H7 (cell line): ENCODE data around the gene MCCC2. TPM values are rescaled to one million over a fixed set of nuclear protein-coding genes. Genes with fewer than 3 reads are reported as not detected.
"Not testable (repeated sequence)": the region's sequence is repeated elsewhere in the genome, so short reads cannot be mapped to it uniquely, and the experiment has no call there.

Experiments used
- DNase-seq: peaks from one replicate; pipeline ENCODE4 v3.0.0; 2012
- H3K27me3 ChIP-seq: 2 replicates; pipeline ENCODE4 v1.6.0; 2011; ENCODE audit warnings: mild to moderate bottlenecking, low read length; ENCODE audit not compliant: control insufficient read depth, insufficient read depth
- H3K36me3 ChIP-seq: replicated peaks from 2 replicates; pipeline ENCODE4 v1.5.1; 2011; ENCODE audit warnings: low read length; ENCODE audit not compliant: control insufficient read depth, insufficient read depth
- H3K4me3 ChIP-seq: 2 replicates; pipeline ENCODE4 v1.5.1; 2011; ENCODE audit warnings: low read depth, mild to moderate bottlenecking, control low read depth, low read length, moderate library complexity; ENCODE audit not compliant: insufficient read depth
- total RNA-seq: library from RNA; depleted of rRNA; stranded (reverse); fragments of >200 nt; shearing (Covaris generic); gene quantifications from 2 replicates; pipeline ENCODE4 v1.2.3, GENCODE V29; 2014

The MCCC2 gene
- total RNA-seq, 1 experiment from 2014 or later = 53.1 TPM

GRCh38 chr5:71623221-71623794 lies 36.2 kb downstream of the MCCC2 start:
- no peak for DNase-seq
- no peaks in the 10 kb centered on the region for H3K27me3 ChIP-seq
- no peak overlapping the region for H3K4me3 ChIP-seq
- H3K36me3 ChIP-seq = peaks cover 3% of the 10 kb centered on the region

DNA sequence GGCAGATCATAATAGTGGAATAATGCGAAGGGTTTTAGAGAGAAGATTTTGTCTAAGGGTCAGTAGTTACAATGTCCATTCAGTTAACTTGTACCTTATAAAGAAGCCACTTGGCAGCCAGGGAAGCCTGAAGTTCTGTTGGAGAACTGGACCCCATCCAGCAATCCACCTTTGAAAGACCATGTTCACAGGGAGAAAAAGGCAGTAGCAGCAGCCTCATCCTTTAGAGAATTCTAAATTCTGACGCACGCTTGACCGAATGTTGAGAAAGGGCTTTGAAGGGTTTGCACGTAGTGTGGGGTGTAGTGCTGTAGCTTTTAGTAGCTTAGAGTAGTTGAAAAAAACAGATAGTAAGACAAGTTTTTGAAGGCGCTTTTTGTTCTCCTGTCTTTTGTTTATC lies 42.8 kb downstream of the MCCC2 start:
- no peak for DNase-seq
- no peaks in the 10 kb centered on the region for H3K27me3 ChIP-seq
- no peak overlapping the region for H3K4me3 ChIP-seq
- H3K36me3 ChIP-seq = no peaks in the 10 kb centered on the region; the same call in 1 of the 2 replicates

- Histone ChIP-seq H3K27me3 (no peaks in the 10 kb centered on the region), H3K4me3 (no peak overlapping the region), H3K36me3 (no peaks in the 10 kb centered on the region; the same call in 1 of the 2 replicates)
- DNase-seq = no peak
These were observed 43.9 kb downstream of the MCCC2 start for GRCh38 chr5:71631070-71631469.

DNA sequence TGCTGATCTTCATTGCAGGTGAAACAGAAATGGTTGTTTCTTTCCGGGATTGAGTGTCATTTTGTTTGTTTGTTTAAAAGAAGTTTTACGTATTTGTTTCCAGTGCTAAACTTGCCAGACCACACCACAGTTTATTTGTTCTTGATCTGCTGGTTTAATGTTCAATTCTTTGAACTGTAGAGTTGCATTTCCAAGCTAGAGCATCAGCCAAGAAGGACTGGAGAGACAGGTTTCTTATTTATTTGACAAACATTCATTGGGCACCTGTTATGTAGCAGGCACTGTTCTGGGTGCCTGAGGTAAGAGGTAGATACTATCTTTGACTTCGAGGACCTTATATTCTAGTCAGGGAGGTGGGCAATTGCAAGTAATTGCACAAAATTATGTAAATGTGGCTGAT lies 45.0 kb downstream of the MCCC2 start:
- Histone ChIP-seq H3K27me3 (no peaks in the 10 kb centered on the region), H3K36me3 (no peaks in the 10 kb centered on the region; the same call in 1 of the 2 replicates), H3K4me3 (no peak overlapping the region)
- no peak for DNase-seq

DNA sequence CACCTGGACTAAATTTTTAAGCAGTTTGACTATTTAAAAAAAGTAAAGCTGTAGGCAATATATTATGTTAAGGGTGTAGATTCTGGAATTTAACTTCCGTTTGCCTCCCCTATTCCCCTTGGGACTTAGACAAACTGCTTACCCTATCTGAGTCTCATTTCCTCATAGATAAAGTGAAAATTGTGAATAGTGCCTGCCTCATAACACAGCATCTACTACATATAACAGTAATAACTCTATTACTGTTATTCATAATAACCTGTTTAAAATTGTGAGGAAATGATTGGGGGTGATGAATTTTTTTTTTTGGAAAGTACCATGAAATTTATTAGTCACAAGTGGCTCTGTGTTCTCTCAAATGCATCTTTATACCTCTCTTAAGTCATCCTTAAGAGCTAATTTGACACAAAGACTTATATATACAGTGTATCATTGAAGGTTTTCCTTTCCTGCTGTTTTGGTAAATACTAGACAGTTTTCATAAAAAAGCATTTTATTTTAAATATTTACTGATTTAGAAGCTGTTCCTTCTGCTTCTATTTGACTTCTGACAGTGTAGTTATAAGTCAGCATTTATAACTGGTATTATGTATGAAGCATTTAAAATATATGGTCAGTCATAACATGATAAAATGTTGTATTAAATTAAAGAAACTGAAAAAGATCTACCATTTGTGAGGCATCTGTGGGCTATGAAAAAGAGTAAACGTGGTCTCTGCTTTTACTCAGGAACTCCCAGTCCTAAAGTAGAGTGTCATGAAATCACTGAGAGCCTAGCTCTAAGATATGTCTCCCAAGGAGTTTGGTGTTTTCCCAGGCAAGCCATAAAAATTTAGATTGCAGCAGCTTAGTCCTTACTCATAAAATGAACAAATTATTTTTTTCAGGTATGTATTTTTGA lies 46.4 kb downstream of the MCCC2 start:
- no peaks in the 10 kb centered on the region for H3K27me3 ChIP-seq
- H3K36me3 ChIP-seq = no peaks in the 10 kb centered on the region; the same call in 1 of the 2 replicates
- no peak overlapping the region for H3K4me3 ChIP-seq
- no peak for DNase-seq

DNA sequence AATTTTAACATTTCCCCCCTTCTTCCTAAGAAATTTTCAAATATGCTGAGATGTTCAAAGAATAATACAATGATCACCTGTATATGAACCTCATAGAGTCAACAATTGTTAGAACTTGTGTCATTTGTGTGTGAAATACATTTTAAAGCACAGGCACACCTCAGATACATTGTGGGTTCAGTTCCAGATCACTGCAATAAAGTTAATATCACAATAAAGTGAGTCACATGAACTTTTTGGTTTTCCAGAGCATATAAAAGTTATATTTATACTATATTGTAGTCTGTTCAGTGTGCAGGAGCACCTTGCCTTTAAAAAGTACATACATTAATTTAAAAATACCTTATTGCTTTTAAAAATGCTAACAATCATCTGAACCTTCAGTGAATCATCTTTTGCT lies 50.0 kb downstream of the MCCC2 start:
- no peak overlapping the region for H3K4me3 ChIP-seq
- H3K27me3 ChIP-seq = no peaks in the 10 kb centered on the region
- DNase-seq = no peak
- H3K36me3 ChIP-seq = peaks cover 3% of the 10 kb centered on the region

GRCh38 chr5:71640408-71640807 lies 53.3 kb downstream of the MCCC2 start:
- no peak for DNase-seq
- H3K27me3 ChIP-seq = no peaks in the 10 kb centered on the region
- H3K36me3 ChIP-seq = peaks cover 3% of the 10 kb centered on the region
- H3K4me3 ChIP-seq = no peak overlapping the region

DNA sequence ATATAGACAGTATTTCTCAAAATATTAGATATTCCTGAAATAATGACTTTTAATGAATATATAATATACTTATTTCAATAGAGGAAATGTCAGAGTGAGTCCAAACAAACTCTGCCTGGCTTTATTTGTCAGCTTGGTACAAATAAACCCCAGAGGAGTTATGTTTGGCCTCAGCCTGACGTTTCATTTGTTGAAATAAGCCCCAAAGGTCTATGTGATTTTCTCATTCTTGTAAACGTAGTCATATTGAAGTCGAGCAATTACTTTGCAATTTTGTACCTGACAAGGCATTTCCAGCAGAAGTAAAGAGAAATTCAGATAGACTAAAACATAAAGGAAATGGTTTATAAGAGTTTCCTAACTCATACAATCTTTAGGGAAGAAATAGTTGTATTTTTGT lies 57.9 kb downstream of the MCCC2 start:
- Histone ChIP-seq H3K4me3 (no peak overlapping the region), H3K27me3 (no peaks in the 10 kb centered on the region), H3K36me3 (peaks cover 5% of the 10 kb centered on the region)
- DNase-seq = no peak

DNA sequence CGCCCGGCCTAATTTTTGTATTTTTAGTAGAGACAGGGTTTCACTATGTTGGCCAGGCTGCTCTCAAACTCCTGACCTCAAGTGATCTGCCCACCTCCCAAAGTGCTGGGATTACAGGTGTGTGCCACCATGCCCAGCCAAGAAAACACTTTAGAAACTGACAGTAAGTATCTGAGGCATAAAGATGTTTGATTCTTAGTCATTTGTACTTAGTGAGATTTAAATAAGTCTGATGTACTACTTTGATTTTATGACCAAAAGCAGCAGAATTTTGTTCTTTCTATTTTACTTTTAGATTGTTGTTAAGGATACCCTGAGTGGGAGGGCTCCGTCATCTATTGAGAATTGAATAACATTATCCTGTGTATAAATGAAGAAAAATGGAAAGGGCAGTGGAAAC lies 63.8 kb downstream of the MCCC2 start:
- DNase-seq, H3K36me3 ChIP-seq, H3K27me3 ChIP-seq, H3K4me3 ChIP-seq: not testable (repeated sequence)

GRCh38 chr5:71651579-71651978 lies 64.4 kb downstream of the MCCC2 start:
- H3K27me3 ChIP-seq = no peaks in the 10 kb centered on the region
- peaks cover 7% of the 10 kb centered on the region for H3K36me3 ChIP-seq
- no peak for DNase-seq
- no peak overlapping the region for H3K4me3 ChIP-seq

DNA sequence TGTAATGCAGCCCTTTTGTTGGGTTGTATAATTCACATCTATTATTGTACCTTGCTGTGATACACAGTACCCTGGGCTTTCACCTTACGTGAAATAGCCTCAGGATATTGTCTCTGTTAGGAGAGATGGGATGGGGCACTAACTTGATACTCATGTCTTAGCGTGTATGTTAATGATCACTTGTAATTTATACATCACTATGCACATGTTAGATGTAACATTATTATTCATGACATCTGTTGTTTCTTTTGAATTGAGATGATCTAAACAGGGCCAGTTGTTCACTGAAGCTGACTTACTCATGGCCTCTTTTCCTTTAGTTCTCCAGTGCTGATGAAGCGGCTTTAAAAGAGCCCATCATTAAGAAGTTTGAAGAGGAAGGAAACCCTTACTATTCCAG lies 65.2 kb downstream of the MCCC2 start:
- H3K27me3 ChIP-seq = no peaks in the 10 kb centered on the region
- H3K4me3 ChIP-seq = no peak overlapping the region
- H3K36me3 ChIP-seq = peaks cover 8% of the 10 kb centered on the region
- DNase-seq = no peak

DNA sequence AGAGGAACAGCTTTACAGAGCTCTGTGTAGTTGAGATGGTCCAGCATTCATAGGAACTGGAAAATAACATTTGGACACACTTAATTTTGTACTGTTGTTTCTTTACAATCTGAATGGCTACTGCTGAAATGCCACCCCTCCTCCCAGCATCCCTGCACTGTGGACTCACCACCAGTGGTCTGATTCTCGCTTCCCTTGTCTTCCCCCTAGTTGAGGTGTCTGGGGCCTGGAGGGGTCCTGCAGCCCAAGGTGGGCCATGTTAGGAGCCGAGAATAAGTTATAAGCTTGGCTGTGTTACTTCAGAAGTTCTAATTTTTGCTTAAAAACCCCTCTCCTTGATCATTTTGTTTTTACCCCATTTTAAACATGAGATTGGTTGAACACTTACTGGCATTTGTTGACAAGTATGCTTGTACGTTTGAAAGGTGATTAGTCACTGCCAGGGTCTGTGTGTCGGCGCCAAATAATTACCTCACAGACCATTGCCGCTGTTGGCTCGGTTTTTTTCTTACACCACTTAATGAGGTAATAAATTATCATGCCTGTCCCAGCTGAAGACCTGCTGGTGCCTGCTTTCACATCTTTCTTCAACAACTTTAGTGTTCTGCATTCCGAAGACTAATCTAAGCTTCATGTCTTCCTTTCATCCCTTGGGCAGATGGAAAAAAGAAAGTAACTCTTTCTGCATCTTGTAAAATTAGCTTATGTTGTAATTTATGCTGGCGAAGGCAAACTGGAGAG lies 65.8 kb downstream of the MCCC2 start:
- Histone ChIP-seq H3K27me3 (no peaks in the 10 kb centered on the region), H3K4me3 (no peak overlapping the region), H3K36me3 (peaks cover 8% of the 10 kb centered on the region)
- no peak for DNase-seq

DNA sequence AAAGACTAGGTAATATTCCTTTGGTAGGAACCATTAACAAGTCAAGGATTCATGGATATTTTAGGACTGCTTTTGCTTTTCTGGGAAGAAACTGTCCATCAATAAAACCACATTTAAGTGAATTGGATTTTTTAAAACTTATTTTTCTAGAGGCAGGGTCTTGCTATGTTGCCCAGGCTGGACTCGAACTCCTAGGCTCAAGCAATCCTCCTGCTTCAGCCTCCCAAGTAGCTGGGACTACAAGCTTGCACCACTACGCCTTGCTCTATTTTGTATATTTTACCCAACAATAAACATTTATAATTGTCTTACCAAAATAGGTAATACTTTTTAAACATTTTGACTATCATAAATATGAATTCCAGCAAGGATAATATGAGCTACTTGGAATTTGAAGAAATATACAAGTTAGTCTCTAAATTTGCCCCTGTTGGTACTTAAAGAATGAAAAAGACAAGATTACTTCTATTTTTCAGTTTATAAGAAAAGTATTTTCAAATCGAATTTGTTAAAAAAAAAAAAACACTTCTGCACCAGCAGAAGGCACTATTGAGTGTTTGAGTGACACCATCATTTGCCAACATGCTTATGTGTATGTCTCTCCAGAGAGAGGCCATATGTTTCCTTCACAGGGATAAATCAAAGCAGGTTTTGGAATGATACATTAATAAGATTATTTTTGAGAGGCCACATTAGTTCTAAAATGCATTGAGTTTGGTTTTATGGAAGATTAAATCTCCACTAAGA lies 71.9 kb downstream of the MCCC2 start:
- no peaks in the 10 kb centered on the region for H3K27me3 ChIP-seq
- no peak overlapping the region for H3K4me3 ChIP-seq
- H3K36me3 ChIP-seq = peaks cover 1% of the 10 kb centered on the region
- DNase-seq = peak; percentile 19

- Histone ChIP-seq H3K36me3 (no peaks in the 10 kb centered on the region), H3K4me3 (no peak overlapping the region), H3K27me3 (no peaks in the 10 kb centered on the region)
- DNase-seq = no peak
These were observed 75.2 kb downstream of the MCCC2 start for GRCh38 chr5:71662381-71662780.
